HG03571 (cell line): ENCODE results near the gene PRODH2.
"Not testable (repeated sequence)": the region's sequence is repeated elsewhere in the genome, so short reads cannot be mapped to it uniquely, and the experiment has no call there.

Experiments used
- ATAC-seq: cut with Tn5 transposase; IDR thresholded peaks from one replicate; pipeline ENCODE4 v1.9.1; 2021; ENCODE audit not compliant: unreplicated experiment

PRODH2 gene

GRCh38 chr19:35796645-35797542 is 15.8 kb downstream of the PRODH2 start:
- ATAC-seq = no peak

GRCh38 chr19:35795564-35795963 is 17.1 kb downstream of the PRODH2 start:
- ATAC-seq = not testable (repeated sequence)

GRCh38 chr19:35793381-35794165 is 19.1 kb downstream of the PRODH2 start:
- no peak for ATAC-seq

GRCh38 chr19:35792888-35793287 is 19.8 kb downstream of the PRODH2 start:
- no peak for ATAC-seq

- no peak for ATAC-seq
These were observed 20.3 kb downstream of the PRODH2 start for GRCh38 chr19:35792312-35792711.

- ATAC-seq = no peak
These were observed 20.8 kb downstream of the PRODH2 start for GRCh38 chr19:35791814-35792279.

- ATAC-seq = no peak
These were observed 21.4 kb downstream of the PRODH2 start for GRCh38 chr19:35790981-35791813.

- no peak for ATAC-seq
These were observed 22.4 kb downstream of the PRODH2 start for GRCh38 chr19:35789978-35790944.

GRCh38 chr19:35789195-35789977 is 23.3 kb downstream of the PRODH2 start:
- ATAC-seq = no peak

GRCh38 chr19:35788205-35788960 is 24.3 kb downstream of the PRODH2 start:
- ATAC-seq = no peak

GRCh38 chr19:35787227-35787799 is 25.3 kb downstream of the PRODH2 start:
- no peak for ATAC-seq

- no peak for ATAC-seq
These were observed 26.1 kb downstream of the PRODH2 start for GRCh38 chr19:35786299-35787160.

GRCh38 chr19:35785339-35785627 is 27.4 kb downstream of the PRODH2 start:
- no peak for ATAC-seq

- ATAC-seq = no peak
These were observed 27.9 kb downstream of the PRODH2 start for GRCh38 chr19:35784503-35785338.

GRCh38 chr19:35783469-35784434 is 28.9 kb downstream of the PRODH2 start:
- no peak for ATAC-seq
